ENCODE measurements around the gene MICAL3.

- TF ChIP-seq, protein P1, sequence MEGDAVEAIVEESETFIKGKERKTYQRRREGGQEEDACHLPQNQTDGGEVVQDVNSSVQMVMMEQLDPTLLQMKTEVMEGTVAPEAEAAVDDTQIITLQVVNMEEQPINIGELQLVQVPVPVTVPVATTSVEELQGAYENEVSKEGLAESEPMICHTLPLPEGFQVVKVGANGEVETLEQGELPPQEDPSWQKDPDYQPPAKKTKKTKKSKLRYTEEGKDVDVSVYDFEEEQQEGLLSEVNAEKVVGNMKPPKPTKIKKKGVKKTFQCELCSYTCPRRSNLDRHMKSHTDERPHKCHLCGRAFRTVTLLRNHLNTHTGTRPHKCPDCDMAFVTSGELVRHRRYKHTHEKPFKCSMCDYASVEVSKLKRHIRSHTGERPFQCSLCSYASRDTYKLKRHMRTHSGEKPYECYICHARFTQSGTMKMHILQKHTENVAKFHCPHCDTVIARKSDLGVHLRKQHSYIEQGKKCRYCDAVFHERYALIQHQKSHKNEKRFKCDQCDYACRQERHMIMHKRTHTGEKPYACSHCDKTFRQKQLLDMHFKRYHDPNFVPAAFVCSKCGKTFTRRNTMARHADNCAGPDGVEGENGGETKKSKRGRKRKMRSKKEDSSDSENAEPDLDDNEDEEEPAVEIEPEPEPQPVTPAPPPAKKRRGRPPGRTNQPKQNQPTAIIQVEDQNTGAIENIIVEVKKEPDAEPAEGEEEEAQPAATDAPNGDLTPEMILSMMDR (conservative IDR thresholded peaks at IDR 0.05; ENCODE audit: low read depth, low read length), result no peak
- no peak for TF ChIP-seq EZH2 (IDR thresholded peaks at IDR 0.05; ENCODE audit: low read length, unreplicated experiment)
These were observed 208.6 kb downstream of the MICAL3 start for GRCh38 chr22:17815703-17816254.
